Raji (cell line): Measurements from ENCODE around the gene PLEKHA7.

Experiments
- POLR2A ChIP-seq: IDR thresholded peaks from 2 replicates; pipeline ENCODE4 v1.6.1; 2011; ENCODE audit warnings: low read depth, low read length, control low read depth; ENCODE audit not compliant: insufficient read depth

Gene PLEKHA7

GRCh38 chr11:16811136-16812020 is 202.8 kb downstream of the PLEKHA7 start:
- TF ChIP-seq POLR2A: no peak

GRCh38 chr11:16809886-16810668 is 204.1 kb downstream of the PLEKHA7 start:
- no peak for TF ChIP-seq POLR2A

GRCh38 chr11:16807306-16807705 is 206.9 kb downstream of the PLEKHA7 start:
- TF ChIP-seq POLR2A: no peak

- TF ChIP-seq POLR2A: no peak
Observed at GRCh38 chr11:16806791-16807190, 207.4 kb downstream of the PLEKHA7 start.

- no peak for TF ChIP-seq POLR2A
Observed at GRCh38 chr11:16805938-16806337, 208.3 kb downstream of the PLEKHA7 start.

GRCh38 chr11:16804104-16804947 is 209.9 kb downstream of the PLEKHA7 start:
- no peak for TF ChIP-seq POLR2A

GRCh38 chr11:16801288-16801980 is 212.8 kb downstream of the PLEKHA7 start:
- TF ChIP-seq POLR2A: no peak

GRCh38 chr11:16800382-16800781 is 213.8 kb downstream of the PLEKHA7 start:
- no peak for TF ChIP-seq POLR2A

GRCh38 chr11:16799890-16800289 is 214.3 kb downstream of the PLEKHA7 start:
- TF ChIP-seq POLR2A: no peak

- no peak for TF ChIP-seq POLR2A
Observed at GRCh38 chr11:16799221-16799620, 215.0 kb downstream of the PLEKHA7 start.

- no peak for TF ChIP-seq POLR2A
Observed at GRCh38 chr11:16797776-16798175, 216.4 kb downstream of the PLEKHA7 start.

GRCh38 chr11:16796311-16796710 is 217.9 kb downstream of the PLEKHA7 start:
- TF ChIP-seq POLR2A: no peak

- no peak for TF ChIP-seq POLR2A
Observed at GRCh38 chr11:16795146-16795545, 219.1 kb downstream of the PLEKHA7 start.

GRCh38 chr11:16794047-16794818 is 220.0 kb downstream of the PLEKHA7 start:
- no peak for TF ChIP-seq POLR2A
